HEK293 (cell line): ENCODE data around the gene LCNL1.

Experiments used
- CTCF ChIA-PET: fragments of 350-600 bp; formaldehyde crosslinking; extraction: SDS; loops from one replicate; lab custom pipeline; 2021; ENCODE audit warnings: antibody characterized with exemption; lab: Yijun Ruan, JAX
- POLR2A ChIA-PET: fragments of 300-600 bp; formaldehyde crosslinking; extraction: SDS; loops from one replicate; lab custom pipeline; 2020; ENCODE audit warnings: antibody characterized with exemption, inconsistent platforms; lab: Yijun Ruan, JAX
- H3K27ac ChIP-seq: fragments of 200-500 bp; sonication (Bioruptor generic); 2 replicates; pipeline ENCODE4 v1.5.1; 2014; ENCODE audit warnings: low read depth, low read length, control low read depth, inconsistent platforms; ENCODE audit errors: extremely low read depth
- H3K36me3 ChIP-seq, 2 experiments: fragments of 200-500 bp in 1 of 2; sonication (Bioruptor generic) in 1 of 2; 1 replicate in 1 of 2; 2 replicates in 1 of 2; pipeline ENCODE4 v1.5.1; 2014 to 2017; ENCODE audit warnings: inconsistent platforms in 2 of 2, low read length in 2 of 2; ENCODE audit not compliant: control insufficient read depth in 2 of 2, insufficient read depth in 1 of 2
- H3K4me1 ChIP-seq: fragments of 200-500 bp; sonication (Bioruptor generic); 2 replicates; pipeline ENCODE4 v1.5.1; 2014; ENCODE audit warnings: mild to moderate bottlenecking, low read length, inconsistent platforms; ENCODE audit not compliant: control insufficient read depth, insufficient read depth
- H3K4me3 ChIP-seq: 2 replicates; pipeline ENCODE4 v1.5.1; 2011; ENCODE audit warnings: low read depth, mild to moderate bottlenecking, control low read depth, low read length, moderate library complexity
- H3K9me3 ChIP-seq: fragments of 200-500 bp; sonication (Bioruptor generic); 2 replicates; pipeline ENCODE4 v1.5.1; 2014; ENCODE audit warnings: low read depth, low read length, inconsistent platforms; ENCODE audit not compliant: control insufficient read depth, insufficient read depth
- EGR2 ChIP-seq: fragments of 450-650 bp; formaldehyde crosslinking; IDR thresholded peaks from 2 replicates; pipeline ENCODE4 v1.5.1; 2016; ENCODE audit warnings: low read depth, missing biosample characterization, missing genetic modification characterization
- GLI4 ChIP-seq: fragments of 450-650 bp; formaldehyde crosslinking; IDR thresholded peaks from 2 replicates; pipeline ENCODE4 v1.5.1; 2016; ENCODE audit warnings: missing biosample characterization, missing genetic modification characterization
- KLF1 ChIP-seq: fragments of 450-650 bp; formaldehyde crosslinking; IDR thresholded peaks from 2 replicates; pipeline ENCODE4 v1.5.1; 2016; ENCODE audit warnings: missing biosample characterization, missing genetic modification characterization
- KLF17 ChIP-seq: fragments of 450-650 bp; formaldehyde crosslinking; IDR thresholded peaks from 2 replicates; pipeline ENCODE4 v1.5.1; 2016; ENCODE audit warnings: missing biosample characterization, missing genetic modification characterization
- KLF8 ChIP-seq: fragments of 450-650 bp; formaldehyde crosslinking; IDR thresholded peaks from 2 replicates; pipeline ENCODE4 v1.5.1; 2016; ENCODE audit warnings: missing biosample characterization, missing genetic modification characterization
- KLF9 ChIP-seq: fragments of 450-650 bp; formaldehyde crosslinking; IDR thresholded peaks from 2 replicates; pipeline ENCODE4 v1.5.1; 2016; ENCODE audit warnings: missing biosample characterization, missing genetic modification characterization, low read depth
- SETDB1 ChIP-seq: IDR thresholded peaks from one replicate; pipeline ENCODE4 v1.6.1; 2017; ENCODE audit warnings: mild to moderate bottlenecking, low read length, moderate library complexity, mixed read lengths; ENCODE audit not compliant: insufficient read length
- TRIM28 ChIP-seq: IDR thresholded peaks from 2 replicates; pipeline ENCODE4 v1.6.1; 2011; ENCODE audit warnings: low read length, control low read depth, borderline replicate concordance
- ZBTB17 ChIP-seq: fragments of 450-650 bp; formaldehyde crosslinking; IDR thresholded peaks from 2 replicates; pipeline ENCODE4 v1.5.1; 2016; ENCODE audit warnings: missing biosample characterization, missing genetic modification characterization
- ZFHX2 ChIP-seq: fragments of 450-650 bp; formaldehyde crosslinking; conservative IDR thresholded peaks from 2 replicates; pipeline ENCODE4 v1.5.1; 2016; ENCODE audit warnings: missing biosample characterization, missing genetic modification characterization
- ZFP3 ChIP-seq: fragments of 450-650 bp; formaldehyde crosslinking; IDR thresholded peaks from 2 replicates; pipeline ENCODE4 v1.5.1; 2016; ENCODE audit warnings: low read depth, missing biosample characterization, missing genetic modification characterization
- ZFP41 ChIP-seq: fragments of 450-650 bp; formaldehyde crosslinking; IDR thresholded peaks from 2 replicates; pipeline ENCODE4 v1.5.1; 2016; ENCODE audit warnings: missing biosample characterization, missing genetic modification characterization, borderline replicate concordance
- ZNF121 ChIP-seq: fragments of 450-650 bp; formaldehyde crosslinking; IDR thresholded peaks from 2 replicates; pipeline ENCODE4 v1.5.1; 2016; ENCODE audit warnings: missing biosample characterization, missing genetic modification characterization
- ZNF133 ChIP-seq: fragments of 450-650 bp; formaldehyde crosslinking; IDR thresholded peaks from 2 replicates; pipeline ENCODE4 v1.5.1; 2016; ENCODE audit warnings: missing biosample characterization, missing genetic modification characterization
- ZNF274 ChIP-seq, 2 experiments: fragments of 200-500 bp in 1 of 2; fragments of 450-650 bp in 1 of 2; sonication (Bioruptor generic) in 1 of 2; formaldehyde crosslinking in 1 of 2; IDR thresholded peaks; 2 replicates each; pipeline versions ENCODE4 v1.5.1 to v1.6.1; 2014 to 2016; ENCODE audit warnings: borderline replicate concordance in 1 of 2, inconsistent platforms in 1 of 2, low read length in 1 of 2, missing biosample characterization in 1 of 2, missing genetic modification characterization in 1 of 2
- ZNF433 ChIP-seq: fragments of 450-650 bp; formaldehyde crosslinking; IDR thresholded peaks from 2 replicates; pipeline ENCODE4 v1.5.1; 2016; ENCODE audit warnings: missing biosample characterization, missing genetic modification characterization, low read depth
- ZNF48 ChIP-seq: fragments of 450-650 bp; formaldehyde crosslinking; IDR thresholded peaks from 2 replicates; pipeline ENCODE4 v1.5.1; 2016; ENCODE audit warnings: missing biosample characterization, missing genetic modification characterization
- ZNF654 ChIP-seq: fragments of 450-650 bp; formaldehyde crosslinking; IDR thresholded peaks from 2 replicates; pipeline ENCODE4 v1.5.1; 2016; ENCODE audit warnings: low read depth, missing biosample characterization, missing genetic modification characterization
- ZNF747 ChIP-seq: fragments of 450-650 bp; formaldehyde crosslinking; IDR thresholded peaks from 2 replicates; pipeline ENCODE4 v1.5.1; 2016; ENCODE audit warnings: missing biosample characterization, missing genetic modification characterization
- ZNF776 ChIP-seq: fragments of 450-650 bp; formaldehyde crosslinking; IDR thresholded peaks from 2 replicates; pipeline ENCODE4 v1.5.0; 2017; ENCODE audit warnings: missing biosample characterization, missing genetic modification characterization, borderline replicate concordance
- ZNF785 ChIP-seq: fragments of 450-650 bp; formaldehyde crosslinking; IDR thresholded peaks from 2 replicates; pipeline ENCODE4 v1.5.1; 2016; ENCODE audit warnings: missing biosample characterization, missing genetic modification characterization
- TF ChIP-seq, protein P1 (sequence below): fragments of 450-650 bp; formaldehyde crosslinking; IDR thresholded peaks from 2 replicates; pipeline ENCODE4 v1.5.1; 2016; ENCODE audit warnings: missing biosample characterization, missing genetic modification characterization
- TF ChIP-seq, protein P2 (sequence below): fragments of 450-650 bp; formaldehyde crosslinking; IDR thresholded peaks from 2 replicates; pipeline ENCODE4 v1.5.1; 2016; ENCODE audit warnings: missing biosample characterization, missing genetic modification characterization

The LCNL1 gene

GRCh38 chr9:136977223-136977622, 5.6 kb upstream of the LCNL1 start, which contains the start of gene PTGDS (continued):
- no peak for TF ChIP-seq ZNF121
- TF ChIP-seq EGR2, result peak; percentile 27; the same call in 1 of the 2 replicates
- TF ChIP-seq ZNF433 (tag by site-specific recombination), result no peak
- TF ChIP-seq ZNF48 (tag by site-specific recombination), result no peak
- TF ChIP-seq ZNF654, result no peak
- no peak for TF ChIP-seq ZNF776 (tag by site-specific recombination)
- no peak for TF ChIP-seq SETDB1
- TF ChIP-seq ZFHX2 (tag by site-specific recombination), result peak; percentile 47
- TF ChIP-seq, protein P1, sequence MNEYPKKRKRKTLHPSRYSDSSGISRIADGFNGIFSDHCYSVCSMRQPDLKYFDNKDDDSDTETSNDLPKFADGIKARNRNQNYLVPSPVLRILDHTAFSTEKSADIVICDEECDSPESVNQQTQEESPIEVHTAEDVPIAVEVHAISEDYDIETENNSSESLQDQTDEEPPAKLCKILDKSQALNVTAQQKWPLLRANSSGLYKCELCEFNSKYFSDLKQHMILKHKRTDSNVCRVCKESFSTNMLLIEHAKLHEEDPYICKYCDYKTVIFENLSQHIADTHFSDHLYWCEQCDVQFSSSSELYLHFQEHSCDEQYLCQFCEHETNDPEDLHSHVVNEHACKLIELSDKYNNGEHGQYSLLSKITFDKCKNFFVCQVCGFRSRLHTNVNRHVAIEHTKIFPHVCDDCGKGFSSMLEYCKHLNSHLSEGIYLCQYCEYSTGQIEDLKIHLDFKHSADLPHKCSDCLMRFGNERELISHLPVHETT (tag by site-specific recombination), result no peak
- TF ChIP-seq ZNF785 (tag by site-specific recombination), result no peak
- no peak for TF ChIP-seq ZNF274 (IDR thresholded peaks at IDR 0.05; ENCODE audit: low read length)
- TF ChIP-seq ZNF274 (tag by site-specific recombination; IDR thresholded peaks at IDR 0.05; ENCODE audit: borderline replicate concordance), result no peak
- TF ChIP-seq, all 188 proteins: peak for 5

GRCh38 chr9:136977649-136978072, 5.1 kb upstream of the LCNL1 start:
- Histone ChIP-seq H3K9me3 (no peaks in the 10 kb centered on the region), H3K36me3 (no peaks in the 10 kb centered on the region), H3K4me3 (no peak overlapping the region), H3K4me1 (no peaks in the 10 kb centered on the region), H3K27ac (no peak overlapping the region)
- TF ChIP-seq ZNF747 (tag by site-specific recombination) (no peak), KLF8 (tag by site-specific recombination) (peak; percentile 25; the same call in 1 of the 2 replicates)
- ChIA-PET POLR2A (interaction anchor here (0.6 to 1.6 kb wide), 6 partner anchors 15 to 90 kb away, joined by 3 to 8 read pairs (median 4); partner anchors contain the start of gene PAXX), CTCF (interaction anchor here (0.8 kb wide), 1 partner anchor 51 kb away, joined by 3 read pairs; no protein-coding TSS in a partner anchor)

- Histone ChIP-seq H3K4me1 (no peaks in the 10 kb centered on the region), H3K27ac (no peak overlapping the region)
- POLR2A ChIA-PET, result interaction anchor here (0.6 to 1.6 kb wide), 7 partner anchors 14 to 112 kb away, joined by 3 to 8 read pairs (median 4); partner anchors contain the start of genes EDF1, MAN1B1 and PAXX
These were observed 4.5 kb upstream of the LCNL1 start for GRCh38 chr9:136978073-136978864.

More at GRCh38 chr9:136978073-136978864, 4.5 kb upstream of the LCNL1 start:
- CTCF ChIA-PET, result interaction anchor here (0.6 to 0.8 kb wide), 2 partner anchors 51 to 71 kb away, joined by 3 read pairs; no protein-coding TSS in a partner anchor
- Histone ChIP-seq H3K9me3 (no peaks in the 10 kb centered on the region), H3K4me3 (no peak overlapping the region), H3K36me3 (no peaks in the 10 kb centered on the region)
- TF ChIP-seq EGR2, result peak; percentile 37
- no peak for TF ChIP-seq ZFP3 (tag by site-specific recombination)
- TF ChIP-seq ZFP41, result no peak
- no peak for TF ChIP-seq KLF17 (tag by site-specific recombination)
- TF ChIP-seq GLI4 (tag by site-specific recombination), result no peak
- TF ChIP-seq KLF8 (tag by site-specific recombination), result peak; percentile 95
- TF ChIP-seq TRIM28, result no peak
- peak; percentile 85 for TF ChIP-seq KLF1 (tag by site-specific recombination)
- peak; percentile 62 for TF ChIP-seq KLF9
- TF ChIP-seq, protein P2, sequence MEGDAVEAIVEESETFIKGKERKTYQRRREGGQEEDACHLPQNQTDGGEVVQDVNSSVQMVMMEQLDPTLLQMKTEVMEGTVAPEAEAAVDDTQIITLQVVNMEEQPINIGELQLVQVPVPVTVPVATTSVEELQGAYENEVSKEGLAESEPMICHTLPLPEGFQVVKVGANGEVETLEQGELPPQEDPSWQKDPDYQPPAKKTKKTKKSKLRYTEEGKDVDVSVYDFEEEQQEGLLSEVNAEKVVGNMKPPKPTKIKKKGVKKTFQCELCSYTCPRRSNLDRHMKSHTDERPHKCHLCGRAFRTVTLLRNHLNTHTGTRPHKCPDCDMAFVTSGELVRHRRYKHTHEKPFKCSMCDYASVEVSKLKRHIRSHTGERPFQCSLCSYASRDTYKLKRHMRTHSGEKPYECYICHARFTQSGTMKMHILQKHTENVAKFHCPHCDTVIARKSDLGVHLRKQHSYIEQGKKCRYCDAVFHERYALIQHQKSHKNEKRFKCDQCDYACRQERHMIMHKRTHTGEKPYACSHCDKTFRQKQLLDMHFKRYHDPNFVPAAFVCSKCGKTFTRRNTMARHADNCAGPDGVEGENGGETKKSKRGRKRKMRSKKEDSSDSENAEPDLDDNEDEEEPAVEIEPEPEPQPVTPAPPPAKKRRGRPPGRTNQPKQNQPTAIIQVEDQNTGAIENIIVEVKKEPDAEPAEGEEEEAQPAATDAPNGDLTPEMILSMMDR, result no peak
- no peak for TF ChIP-seq ZBTB17 (tag by site-specific recombination)
- TF ChIP-seq ZNF433 (tag by site-specific recombination), result no peak
- TF ChIP-seq ZNF133 (tag by site-specific recombination), result no peak
- TF ChIP-seq ZFHX2 (tag by site-specific recombination), result peak; percentile 72
